ENCODE measurements around the gene TAS2R5. TPM values are rescaled to one million over a fixed set of nuclear protein-coding genes. Genes with fewer than 3 reads are reported as not detected.
"Not testable (repeated sequence)": the region's sequence is repeated elsewhere in the genome, so short reads cannot be mapped to it uniquely, and the experiment has no call there.

The TAS2R5 gene
- 0.50 and 0.66 TPM in 2 replicates for total RNA-seq (2014; rRNA removed; shearing (Covaris generic))
- polyA plus RNA-seq (2014; cell fraction: nucleus; rRNA removed) = 0.21 and 0.85 TPM in 2 replicates

- no peak for DNase-seq (ENCODE audit: extremely low read depth, low read depth)
Observed at GRCh38 chr7:141789917-141790316, at the start of gene TAS2R5. Gene TAS2R5, plus strand, starts transcription at chr7:141790217. Its CDS starts 145 bp downstream, at chr7:141790362.

DNA sequence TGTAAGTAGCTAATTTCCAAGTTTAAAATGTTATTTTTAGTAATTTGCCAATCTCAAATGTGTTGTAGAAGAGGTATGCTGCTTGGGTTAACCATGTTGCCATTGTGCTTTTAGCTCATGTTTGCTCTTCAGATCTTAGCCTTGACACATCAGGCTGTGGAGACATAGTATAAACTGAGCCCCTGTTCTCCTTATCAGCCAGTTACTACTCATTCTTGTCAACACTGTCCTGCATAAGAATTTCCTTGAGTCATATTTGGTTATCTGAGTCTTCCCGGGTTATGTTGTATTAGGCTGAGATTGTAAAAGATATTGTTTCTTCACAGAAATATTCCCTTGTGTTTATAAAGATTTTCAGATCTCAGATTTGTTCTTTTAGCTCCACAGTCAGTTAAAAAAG is 47.8 kb upstream of the TAS2R5 start:
- DNase-seq (ENCODE audit: extremely low read depth, low read depth) = no peak

DNA sequence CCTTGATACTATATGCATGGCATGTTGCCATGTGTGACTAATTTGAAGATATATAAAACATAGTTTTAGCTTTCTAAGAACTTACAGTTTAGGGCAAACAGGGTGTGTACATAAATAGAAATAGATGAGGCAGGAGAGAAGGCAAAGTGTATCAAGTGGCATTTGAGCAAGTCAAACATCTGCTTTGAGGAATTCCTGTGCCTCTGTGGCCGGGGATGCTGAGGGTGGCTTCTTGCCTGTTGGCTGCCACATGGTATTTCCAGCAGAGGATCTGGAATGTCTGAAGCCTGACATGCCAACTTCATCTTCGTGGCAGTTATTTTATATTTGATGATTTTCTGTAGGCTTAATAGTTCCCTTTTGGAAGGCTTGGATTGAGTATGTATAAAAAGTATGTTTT is 45.9 kb upstream of the TAS2R5 start:
- DNase-seq (ENCODE audit: extremely low read depth, low read depth) = no peak

- no peak for DNase-seq (ENCODE audit: extremely low read depth, low read depth)
Observed at GRCh38 chr7:141748396-141748795, 41.6 kb upstream of the TAS2R5 start.

GRCh38 chr7:141751904-141752303 is 38.1 kb upstream of the TAS2R5 start:
- not testable (repeated sequence) for DNase-seq (ENCODE audit: extremely low read depth, low read depth)

DNA sequence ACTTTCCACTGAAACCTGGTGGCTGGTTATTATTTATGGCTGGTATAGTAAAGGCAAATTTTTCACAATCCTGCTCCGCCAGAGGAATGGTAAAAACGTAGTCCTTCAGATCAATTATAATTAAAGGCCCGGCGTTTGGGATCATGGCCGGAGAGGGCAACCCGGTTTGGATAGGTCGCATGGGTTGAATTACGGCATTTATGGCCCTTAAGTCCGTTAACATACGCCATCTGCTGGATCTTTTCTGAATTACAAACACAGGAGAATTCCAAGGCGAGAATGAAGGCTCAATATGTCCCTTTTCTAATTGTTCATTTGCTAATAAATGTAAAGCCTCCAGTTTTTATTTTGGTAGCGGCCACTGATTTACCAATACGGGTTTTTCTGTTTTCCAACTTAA is 37.4 kb upstream of the TAS2R5 start:
- DNase-seq (ENCODE audit: extremely low read depth, low read depth) = no peak

DNA sequence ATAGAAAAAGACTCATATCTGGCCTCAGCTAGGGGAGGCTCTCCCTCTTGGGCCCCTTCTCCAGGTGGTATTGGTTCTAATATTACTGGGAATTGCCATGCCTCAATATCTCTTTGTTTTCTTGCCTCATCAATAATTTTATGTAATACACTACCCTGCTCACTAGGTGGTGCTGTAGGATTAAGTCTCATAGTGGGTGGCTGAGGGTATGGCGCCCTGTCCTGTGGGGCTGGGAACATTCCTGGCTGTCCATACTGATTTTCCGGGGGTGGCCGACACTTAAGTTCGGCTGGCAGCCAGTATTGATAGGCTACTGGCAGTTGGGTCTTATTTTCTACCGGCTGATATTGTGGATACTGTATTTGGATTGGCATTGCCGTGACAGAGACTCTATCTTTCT is 35.1 kb upstream of the TAS2R5 start:
- DNase-seq (ENCODE audit: extremely low read depth, low read depth) = peak; percentile 30

GRCh38 chr7:141763797-141764196 is 26.2 kb upstream of the TAS2R5 start, which contains the start of gene TAS2R3:
Gene TAS2R3, plus strand, starts transcription at chr7:141764097. Its CDS starts 62 bp downstream, at chr7:141764159.
- no peak for DNase-seq (ENCODE audit: extremely low read depth, low read depth)

DNA sequence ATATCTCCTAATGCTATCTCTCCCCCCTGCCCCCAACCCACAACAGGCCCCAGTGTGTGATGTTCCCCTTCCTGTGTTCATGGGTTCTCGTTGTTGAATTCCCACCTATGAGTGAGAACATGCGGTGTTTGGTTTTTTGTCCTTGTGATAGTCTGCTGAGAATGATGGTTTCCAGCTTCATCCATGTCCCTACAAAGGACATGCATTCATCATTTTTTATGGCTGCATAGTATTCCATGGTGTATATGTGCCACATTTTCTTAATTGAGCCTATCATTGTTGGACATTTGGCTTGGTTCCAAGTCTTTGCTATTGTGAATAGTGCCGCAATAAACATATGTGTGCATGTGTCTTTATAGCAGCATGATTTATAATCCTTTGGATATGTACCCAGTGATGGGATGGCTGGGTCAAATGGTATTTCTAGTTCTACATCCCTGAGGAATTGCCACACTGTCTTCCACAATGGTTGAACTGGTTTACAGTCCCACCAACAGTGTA is 19.9 kb upstream of the TAS2R5 start:
- DNase-seq (ENCODE audit: extremely low read depth, low read depth) = not testable (repeated sequence)

DNA sequence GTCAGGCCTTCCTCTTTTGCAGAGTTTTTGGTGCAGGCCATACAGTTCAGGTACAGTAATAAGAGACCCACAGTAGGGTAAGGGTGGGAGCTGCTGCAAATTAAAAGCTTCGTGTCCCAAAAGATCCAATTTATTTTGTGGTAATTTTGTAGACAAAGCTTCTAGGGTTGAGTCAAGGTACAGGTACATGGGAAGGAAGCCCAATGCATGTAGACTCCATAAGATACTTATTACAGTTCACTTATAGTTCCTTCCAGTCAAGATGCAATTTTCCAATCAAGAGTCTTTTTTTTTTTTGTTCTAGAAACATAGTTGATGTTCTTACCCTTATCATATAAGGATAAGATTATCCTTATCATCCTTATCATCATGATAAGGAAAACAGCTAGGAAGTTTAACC is 13.6 kb upstream of the TAS2R5 start, which contains the start of gene TAS2R4:
Gene TAS2R4, plus strand, starts transcription at position 301 of the 400 bp plus-strand sequence. CDS start 1,815 bp downstream, outside the sequence.
- DNase-seq (ENCODE audit: extremely low read depth, low read depth) = no peak

- DNase-seq (ENCODE audit: extremely low read depth, low read depth) = peak; percentile 49
Observed at GRCh38 chr7:141785706-141786552, 4.1 kb upstream of the TAS2R5 start.

DNA sequence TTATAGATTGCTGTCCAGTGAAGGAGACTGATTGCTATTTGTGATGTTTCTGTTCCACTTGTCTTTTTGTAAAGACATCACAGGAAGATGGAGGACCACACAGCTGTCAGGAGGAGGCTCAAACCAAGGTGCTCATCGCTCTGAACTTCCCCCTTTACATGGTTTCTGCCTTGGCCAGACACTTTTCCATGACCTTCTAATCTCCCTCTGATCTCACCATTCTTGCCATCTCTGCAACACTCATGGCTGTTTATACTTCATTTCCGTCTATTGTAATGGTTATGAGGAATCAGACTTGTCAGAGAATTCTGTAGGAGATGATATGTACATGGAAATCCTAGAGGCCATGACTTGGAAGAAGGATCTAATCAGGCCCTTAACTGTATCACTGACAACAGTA is 1.7 kb upstream of the TAS2R5 start:
- DNase-seq (ENCODE audit: extremely low read depth, low read depth) = no peak

GRCh38 chr7:141792526-141792925 is 2.5 kb downstream of the TAS2R5 start:
- no peak for DNase-seq (ENCODE audit: extremely low read depth, low read depth)

GRCh38 chr7:141820067-141820466 is 30.1 kb downstream of the TAS2R5 start:
- no peak for DNase-seq (ENCODE audit: extremely low read depth, low read depth)

DNA sequence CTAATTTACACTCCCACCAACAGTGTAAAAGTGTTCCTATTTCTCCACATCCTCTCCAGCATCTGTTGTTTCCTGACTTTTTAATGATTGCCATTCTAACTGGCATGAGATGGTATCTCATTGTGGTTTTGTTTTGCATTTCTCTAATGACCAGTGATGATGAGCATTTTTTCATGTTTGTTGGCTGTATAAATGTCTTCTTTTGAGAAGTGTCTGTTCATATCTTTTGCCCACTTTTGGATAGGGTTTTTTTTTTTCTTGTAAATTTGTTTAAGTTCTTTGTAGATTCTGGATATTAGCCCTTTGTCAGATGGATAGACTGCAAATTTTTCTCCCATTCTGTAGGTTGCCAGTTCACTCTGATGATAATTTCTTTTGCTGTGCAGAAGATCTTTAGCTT is 32.4 kb downstream of the TAS2R5 start:
- not testable (repeated sequence) for DNase-seq (ENCODE audit: extremely low read depth, low read depth)

DNA sequence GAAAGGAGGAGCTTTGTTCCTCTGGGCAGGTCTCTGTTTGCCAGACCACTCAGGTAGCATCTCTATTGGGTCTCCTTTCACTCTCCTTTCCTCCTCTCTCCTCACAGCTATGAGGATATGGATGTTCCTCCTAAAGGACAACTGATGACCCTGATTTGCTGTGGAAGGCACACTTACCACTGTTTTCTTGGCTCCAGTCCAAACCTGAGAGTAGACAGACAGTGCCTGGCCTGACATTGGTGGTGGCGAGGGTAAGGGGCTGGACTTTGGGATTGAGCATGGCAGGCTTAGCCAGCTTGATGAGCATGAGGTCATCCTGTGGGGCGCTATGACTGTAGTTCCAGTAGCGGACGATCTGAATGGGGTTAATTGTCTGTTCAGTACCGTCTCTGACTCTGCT is 47.7 kb downstream of the TAS2R5 start:
- DNase-seq (ENCODE audit: extremely low read depth, low read depth) = no peak

DNA sequence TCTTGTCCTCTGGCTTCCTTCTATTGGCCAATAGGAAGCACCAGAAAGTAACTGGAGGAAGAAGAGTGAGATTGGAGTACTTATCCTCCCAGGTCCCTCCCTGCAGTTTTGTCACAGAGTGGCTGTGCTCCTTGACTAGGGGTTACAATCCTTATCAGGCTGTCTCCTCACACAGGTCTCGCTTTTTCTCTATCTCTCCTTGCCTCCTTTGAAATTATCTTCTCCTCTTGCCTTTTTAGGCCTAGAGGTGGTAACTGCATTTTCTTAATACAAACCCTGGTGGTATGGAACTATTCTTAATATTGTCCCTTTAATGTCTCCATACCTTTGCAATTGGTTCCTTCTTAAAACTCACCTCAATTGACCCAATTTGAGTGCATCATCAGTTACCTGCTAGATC is 48.6 kb downstream of the TAS2R5 start:
- DNase-seq (ENCODE audit: extremely low read depth, low read depth) = no peak

DNA sequence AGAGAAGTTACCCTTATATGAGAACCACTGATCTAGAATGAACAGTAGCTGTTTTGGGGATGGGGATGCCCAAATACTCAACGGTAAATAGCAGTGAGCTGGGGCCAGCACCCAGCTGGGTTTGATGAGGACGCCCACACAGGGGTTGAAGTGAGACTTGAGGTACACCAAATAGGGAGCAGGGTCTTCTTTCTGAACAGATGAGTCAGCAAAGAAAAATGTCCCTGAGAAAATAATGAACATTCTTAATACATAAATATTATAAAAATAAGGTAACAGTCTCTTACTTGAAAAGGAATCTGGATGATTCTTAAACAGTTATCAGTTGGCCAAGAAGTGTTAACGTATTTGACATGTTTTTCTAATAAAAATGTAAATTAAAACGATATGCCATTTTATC is 49.2 kb downstream of the TAS2R5 start:
- DNase-seq (ENCODE audit: extremely low read depth, low read depth) = no peak

GRCh38 chr7:141840708-141841107 is 50.7 kb downstream of the TAS2R5 start:
- no peak for DNase-seq (ENCODE audit: extremely low read depth, low read depth)
